ENCODE results near the gene INTS7.

The INTS7 gene, protein sequence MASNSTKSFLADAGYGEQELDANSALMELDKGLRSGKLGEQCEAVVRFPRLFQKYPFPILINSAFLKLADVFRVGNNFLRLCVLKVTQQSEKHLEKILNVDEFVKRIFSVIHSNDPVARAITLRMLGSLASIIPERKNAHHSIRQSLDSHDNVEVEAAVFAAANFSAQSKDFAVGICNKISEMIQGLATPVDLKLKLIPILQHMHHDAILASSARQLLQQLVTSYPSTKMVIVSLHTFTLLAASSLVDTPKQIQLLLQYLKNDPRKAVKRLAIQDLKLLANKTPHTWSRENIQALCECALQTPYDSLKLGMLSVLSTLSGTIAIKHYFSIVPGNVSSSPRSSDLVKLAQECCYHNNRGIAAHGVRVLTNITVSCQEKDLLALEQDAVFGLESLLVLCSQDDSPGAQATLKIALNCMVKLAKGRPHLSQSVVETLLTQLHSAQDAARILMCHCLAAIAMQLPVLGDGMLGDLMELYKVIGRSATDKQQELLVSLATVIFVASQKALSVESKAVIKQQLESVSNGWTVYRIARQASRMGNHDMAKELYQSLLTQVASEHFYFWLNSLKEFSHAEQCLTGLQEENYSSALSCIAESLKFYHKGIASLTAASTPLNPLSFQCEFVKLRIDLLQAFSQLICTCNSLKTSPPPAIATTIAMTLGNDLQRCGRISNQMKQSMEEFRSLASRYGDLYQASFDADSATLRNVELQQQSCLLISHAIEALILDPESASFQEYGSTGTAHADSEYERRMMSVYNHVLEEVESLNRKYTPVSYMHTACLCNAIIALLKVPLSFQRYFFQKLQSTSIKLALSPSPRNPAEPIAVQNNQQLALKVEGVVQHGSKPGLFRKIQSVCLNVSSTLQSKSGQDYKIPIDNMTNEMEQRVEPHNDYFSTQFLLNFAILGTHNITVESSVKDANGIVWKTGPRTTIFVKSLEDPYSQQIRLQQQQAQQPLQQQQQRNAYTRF

DNA sequence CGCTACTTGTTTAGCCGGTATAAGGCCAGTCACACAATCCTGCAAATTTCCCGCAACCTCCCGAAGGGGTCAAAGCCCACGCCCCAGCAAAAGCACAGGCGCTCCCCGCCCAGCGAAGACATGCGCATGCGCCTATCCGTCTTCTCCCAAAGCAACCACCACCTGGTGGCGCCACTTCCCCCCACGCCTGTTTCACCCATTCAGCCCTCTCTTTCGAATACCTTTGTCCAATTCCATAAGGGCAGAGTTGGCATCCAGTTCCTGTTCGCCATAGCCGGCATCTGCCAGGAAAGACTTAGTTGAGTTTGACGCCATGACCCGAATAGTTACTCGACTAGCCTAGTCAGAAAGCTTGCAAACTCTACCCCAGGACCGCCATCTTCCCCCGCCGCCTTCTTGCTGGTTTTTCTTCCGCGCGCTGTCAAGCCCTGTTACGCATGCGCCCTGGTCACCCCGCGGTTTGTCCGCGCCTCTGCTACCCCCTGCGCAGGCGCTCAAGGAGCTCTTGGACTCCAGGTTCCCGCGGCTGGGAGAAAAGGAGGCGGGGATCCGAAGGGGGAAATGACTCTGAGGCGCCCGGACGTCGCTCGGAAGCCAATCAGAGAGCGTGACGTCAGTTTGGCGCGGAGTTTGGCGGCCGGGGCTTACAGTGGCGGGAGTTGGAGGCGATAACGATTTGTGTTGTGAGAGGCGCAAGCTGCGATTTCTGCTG is at the start of gene INTS7, which contains the start of gene DTL:
Gene INTS7, minus strand, starts transcription at position 435 of the 712 bp plus-strand sequence. Its CDS starts 120 bp downstream, at position 315.
Gene DTL, plus strand, starts transcription at position 626 of the 712 bp plus-strand sequence. CDS start 143 bp downstream, outside the sequence.
- H3K27ac Mint-ChIP-seq, result peak within 1 kb of the TSS; percentile 99
- peak; percentile 98 for DNase-seq
- TF ChIP-seq, protein P1, sequence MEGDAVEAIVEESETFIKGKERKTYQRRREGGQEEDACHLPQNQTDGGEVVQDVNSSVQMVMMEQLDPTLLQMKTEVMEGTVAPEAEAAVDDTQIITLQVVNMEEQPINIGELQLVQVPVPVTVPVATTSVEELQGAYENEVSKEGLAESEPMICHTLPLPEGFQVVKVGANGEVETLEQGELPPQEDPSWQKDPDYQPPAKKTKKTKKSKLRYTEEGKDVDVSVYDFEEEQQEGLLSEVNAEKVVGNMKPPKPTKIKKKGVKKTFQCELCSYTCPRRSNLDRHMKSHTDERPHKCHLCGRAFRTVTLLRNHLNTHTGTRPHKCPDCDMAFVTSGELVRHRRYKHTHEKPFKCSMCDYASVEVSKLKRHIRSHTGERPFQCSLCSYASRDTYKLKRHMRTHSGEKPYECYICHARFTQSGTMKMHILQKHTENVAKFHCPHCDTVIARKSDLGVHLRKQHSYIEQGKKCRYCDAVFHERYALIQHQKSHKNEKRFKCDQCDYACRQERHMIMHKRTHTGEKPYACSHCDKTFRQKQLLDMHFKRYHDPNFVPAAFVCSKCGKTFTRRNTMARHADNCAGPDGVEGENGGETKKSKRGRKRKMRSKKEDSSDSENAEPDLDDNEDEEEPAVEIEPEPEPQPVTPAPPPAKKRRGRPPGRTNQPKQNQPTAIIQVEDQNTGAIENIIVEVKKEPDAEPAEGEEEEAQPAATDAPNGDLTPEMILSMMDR (IDR thresholded peaks at IDR 0.05), result peak; percentile 88
- H3K27me3 Mint-ChIP-seq (ENCODE audit: low read depth, poor library complexity), result no peaks in the 10 kb centered on the region
- H3K4me3 Mint-ChIP-seq, result peak within 1 kb of the TSS; percentile 97
- peaks cover 64% of the 10 kb centered on the region for H3K4me1 Mint-ChIP-seq
- H3K9me3 Mint-ChIP-seq, result peaks cover 4% of the 10 kb centered on the region
- H3K36me3 Mint-ChIP-seq (ENCODE audit: low read depth), result peaks cover 31% of the 10 kb centered on the region

DNA sequence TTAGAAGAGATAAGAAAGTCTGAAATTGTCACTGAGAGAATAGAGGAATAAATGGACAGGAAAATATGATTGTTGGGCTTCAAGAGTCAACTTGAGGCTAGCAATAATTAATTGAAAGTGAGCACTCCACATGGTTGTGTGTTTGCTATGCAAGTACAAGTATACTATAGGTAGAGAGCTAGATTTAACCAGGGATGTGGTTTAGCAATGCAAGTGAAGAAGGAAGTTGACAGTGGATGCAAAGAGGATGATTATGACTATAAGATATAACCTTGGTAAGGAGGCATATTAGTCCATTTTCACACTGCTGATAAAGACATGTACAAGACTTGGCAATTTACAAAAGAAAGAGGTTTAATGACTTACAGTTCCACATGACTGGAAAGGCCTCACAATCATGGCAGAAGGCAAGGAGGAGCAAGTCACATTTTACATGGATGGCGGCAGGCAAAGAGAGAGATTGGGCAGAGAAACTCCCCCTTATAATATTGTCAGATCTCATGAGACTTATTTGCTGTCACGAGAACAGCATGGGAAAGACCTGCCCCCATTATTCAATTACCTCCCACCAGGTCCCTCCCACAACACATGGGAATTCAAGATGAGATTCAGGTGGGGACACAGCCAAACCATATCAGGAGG is 47.5 kb upstream of the INTS7 start:
- DNase-seq, result no peak
- Mint-ChIP-seq H3K4me1 (peaks cover 6% of the 10 kb centered on the region), H3K27me3 (ENCODE audit: low read depth, poor library complexity) (no peaks in the 10 kb centered on the region), H3K9me3 (no peaks in the 10 kb centered on the region), H3K27ac (no peak overlapping the region), H3K4me3 (no peak overlapping the region), H3K36me3 (ENCODE audit: low read depth) (peaks cover 28% of the 10 kb centered on the region)
- TF ChIP-seq, protein P1 (IDR thresholded peaks at IDR 0.05), result no peak

DNA sequence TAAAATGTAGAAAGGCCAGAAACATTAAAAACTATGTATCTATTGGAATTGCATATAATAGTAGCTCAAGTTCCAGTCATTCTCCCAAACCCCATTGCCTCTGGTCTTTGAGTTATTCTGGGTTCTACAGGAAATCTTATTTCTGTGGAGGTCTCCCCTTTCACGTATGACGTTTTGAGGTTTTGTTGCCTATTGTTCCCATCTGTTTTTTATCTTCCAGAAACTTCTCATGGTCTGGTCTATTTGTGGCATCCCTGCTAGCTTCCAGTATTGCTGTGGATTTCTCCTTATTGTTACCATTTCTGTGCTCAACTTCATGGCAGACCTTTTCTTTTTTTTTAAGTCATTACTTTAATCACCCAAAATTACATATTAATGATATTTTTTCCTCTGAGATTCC is 43.5 kb upstream of the INTS7 start:
- TF ChIP-seq, protein P1 (IDR thresholded peaks at IDR 0.05), result no peak
- Mint-ChIP-seq H3K36me3 (ENCODE audit: low read depth) (peaks cover 24% of the 10 kb centered on the region), H3K4me3 (no peak overlapping the region), H3K27ac (no peak overlapping the region), H3K27me3 (ENCODE audit: low read depth, poor library complexity) (no peaks in the 10 kb centered on the region), H3K4me1 (no peaks in the 10 kb centered on the region), H3K9me3 (no peaks in the 10 kb centered on the region)
- DNase-seq, result no peak

DNA sequence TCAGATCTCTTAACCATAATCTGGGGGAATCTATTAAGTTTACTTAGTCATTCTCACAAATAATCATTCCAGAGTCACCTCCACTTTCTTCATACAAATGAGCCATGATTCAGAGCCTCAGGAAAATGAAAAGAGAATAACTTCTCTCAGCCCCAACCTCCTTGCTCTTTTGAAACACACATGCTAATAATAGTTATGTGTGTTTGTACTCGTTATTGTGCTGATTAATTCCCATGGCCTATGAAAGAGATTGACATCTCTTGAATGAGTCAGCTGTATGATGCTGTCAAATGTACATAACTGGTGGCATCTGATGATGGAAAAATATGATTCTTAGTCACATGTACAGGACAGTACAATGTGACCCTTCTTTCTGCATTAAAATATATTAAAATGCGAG is 41.7 kb upstream of the INTS7 start:
- TF ChIP-seq, protein P1 (IDR thresholded peaks at IDR 0.05), result no peak
- Mint-ChIP-seq H3K9me3 (no peaks in the 10 kb centered on the region), H3K27ac (no peak overlapping the region), H3K4me1 (no peaks in the 10 kb centered on the region), H3K36me3 (ENCODE audit: low read depth) (peaks cover 33% of the 10 kb centered on the region), H3K27me3 (ENCODE audit: low read depth, poor library complexity) (no peaks in the 10 kb centered on the region), H3K4me3 (no peak overlapping the region)
- DNase-seq, result no peak

DNA sequence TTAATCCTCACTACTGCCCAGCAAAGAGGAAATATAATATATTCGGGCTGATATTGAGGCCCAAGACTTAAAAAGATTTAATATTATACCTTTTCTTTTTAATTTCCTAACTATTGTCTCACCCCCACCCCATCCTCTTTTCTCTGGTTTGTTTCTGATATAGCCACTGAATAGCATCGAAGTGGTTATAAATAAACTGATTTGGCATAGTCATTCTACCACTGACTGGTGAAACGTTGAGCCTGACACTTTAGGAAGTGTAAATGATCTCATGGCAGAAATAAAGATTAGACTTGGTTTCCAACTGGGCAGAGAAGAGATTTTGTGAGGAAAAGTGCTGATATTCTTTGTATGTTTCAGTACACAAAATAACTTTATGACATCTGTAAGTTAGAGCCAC is 39.5 kb upstream of the INTS7 start:
- Mint-ChIP-seq H3K27ac (no peak overlapping the region), H3K36me3 (ENCODE audit: low read depth) (peaks cover 49% of the 10 kb centered on the region), H3K4me3 (no peak overlapping the region), H3K9me3 (no peaks in the 10 kb centered on the region), H3K27me3 (ENCODE audit: low read depth, poor library complexity) (no peaks in the 10 kb centered on the region), H3K4me1 (no peaks in the 10 kb centered on the region)
- TF ChIP-seq, protein P1 (IDR thresholded peaks at IDR 0.05), result no peak
- no peak for DNase-seq

Data from nephron progenitor cell (in vitro differentiated cells).